IMR-90 (cell line): ENCODE data around the gene ZNF521. TPM values are rescaled to one million over a fixed set of nuclear protein-coding genes. Genes with fewer than 3 reads are reported as not detected.

ENCODE experiments used
- ATAC-seq: fragments of 200-7000 bp; cut with Tn5 transposase; 2 replicates; pipeline ENCODE4 v1.9.1; 2020; ENCODE audit warnings: low read depth, mild to moderate bottlenecking, moderate library complexity
- BruUV-seq: library from RNA; stranded (reverse); fragments of 400-500 nt; replicated peaks from 2 replicates; lab custom pipeline; 2021; lab: Mats Ljungman, UMichigan
- CTCF ChIA-PET: fragments of 300-600 bp; formaldehyde crosslinking; extraction: SDS; loops from one replicate; lab custom pipeline; 2021; ENCODE audit warnings: antibody characterized with exemption; lab: Yijun Ruan, JAX
- POLR2A ChIA-PET: fragments of 300-600 bp; sonication (Branson Sonifier 250); formaldehyde crosslinking; loops from one replicate; lab custom pipeline; 2022; ENCODE audit warnings: antibody characterized with exemption; ENCODE audit not compliant: unreplicated experiment; lab: Charles Lee
- DNase-seq: peaks from one replicate; pipeline ENCODE4 v3.0.0; 2013
- H2AFZ ChIP-seq: replicated peaks from 2 replicates; pipeline ENCODE3; 2013; ENCODE audit warnings: low read length, mild to moderate bottlenecking; ENCODE audit not compliant: poor library complexity
- H2AK5ac ChIP-seq: 2 replicates; pipeline ENCODE4 v1.6.1; 2013; ENCODE audit warnings: low read depth, low read length, inconsistent platforms
- H2AK9ac ChIP-seq: replicated peaks from 2 replicates; pipeline ENCODE3; 2013; ENCODE audit warnings: mild to moderate bottlenecking, low read depth, low read length, moderate library complexity; ENCODE audit not compliant: poor library complexity
- H2BK120ac ChIP-seq: 2 replicates; pipeline ENCODE4 v1.6.1; 2013; ENCODE audit warnings: low read depth, low read length, inconsistent platforms
- H2BK15ac ChIP-seq: 3 replicates; pipeline ENCODE4 v1.6.1; 2013; ENCODE audit warnings: low read depth, low read length, inconsistent platforms
- H2BK20ac ChIP-seq: 2 replicates; pipeline ENCODE4 v1.6.1; 2013; ENCODE audit warnings: low read depth, mild to moderate bottlenecking, inconsistent platforms, low read length, moderate library complexity
- H2BK5ac ChIP-seq: 2 replicates; pipeline ENCODE4 v1.6.1; 2013; ENCODE audit warnings: mild to moderate bottlenecking, low read depth, low read length, inconsistent platforms; ENCODE audit not compliant: poor library complexity, severe bottlenecking
- H3K14ac ChIP-seq: replicated peaks from 2 replicates; pipeline ENCODE4 v1.6.1; 2013; ENCODE audit warnings: low read depth, low read length, inconsistent platforms
- H3K18ac ChIP-seq: 2 replicates; pipeline ENCODE4 v1.6.1; 2013; ENCODE audit warnings: low read depth, low read length, control low read depth
- H3K23ac ChIP-seq: 2 replicates; pipeline ENCODE4 v1.6.1; 2013; ENCODE audit warnings: low read depth, low read length, inconsistent platforms
- H3K27ac ChIP-seq: 2 replicates; pipeline ENCODE4 v1.5.1; 2013; ENCODE audit warnings: mild to moderate bottlenecking, control low read depth, low read length; ENCODE audit not compliant: insufficient read depth
- H3K27me3 ChIP-seq: 2 replicates; pipeline ENCODE4 v1.6.1; 2013; ENCODE audit warnings: low read length; ENCODE audit not compliant: control insufficient read depth, insufficient read depth
- H3K36me3 ChIP-seq: 2 replicates; pipeline ENCODE4 v1.6.1; 2013; ENCODE audit warnings: low read length, mixed read lengths; ENCODE audit not compliant: control insufficient read depth, insufficient read depth
- H3K4ac ChIP-seq: 2 replicates; pipeline ENCODE4 v1.6.1; 2013; ENCODE audit warnings: low read depth, low read length, inconsistent platforms
- H3K4me1 ChIP-seq: 2 replicates; pipeline ENCODE4 v1.6.1; 2013; ENCODE audit warnings: low read length, mixed read lengths; ENCODE audit not compliant: control insufficient read depth, insufficient read depth
- H3K4me2 ChIP-seq: 2 replicates; pipeline ENCODE4 v1.6.1; 2013; ENCODE audit warnings: low read depth, mild to moderate bottlenecking, control low read depth, low read length, moderate library complexity
- H3K4me3 ChIP-seq: 2 replicates; pipeline ENCODE4 v1.5.1; 2013; ENCODE audit warnings: low read depth, mild to moderate bottlenecking, control low read depth, low read length, moderate library complexity; ENCODE audit not compliant: insufficient read depth
- H3K56ac ChIP-seq: 2 replicates; pipeline ENCODE4 v1.6.1; 2013; ENCODE audit warnings: low read length, inconsistent platforms; ENCODE audit not compliant: insufficient read depth; ENCODE audit errors: extremely low read depth
- H3K79me1 ChIP-seq, 2 experiments: 2 replicates each; pipeline ENCODE4 v1.6.1; 2013; ENCODE audit warnings: low read length in 2 of 2, inconsistent platforms in 1 of 2, low read depth in 1 of 2
- H3K9ac ChIP-seq: 2 replicates; pipeline ENCODE4 v1.6.1; 2013; ENCODE audit warnings: low read depth, low read length, control low read depth
- H3K9me1 ChIP-seq: 2 replicates; pipeline ENCODE4 v1.6.1; 2013; ENCODE audit warnings: low read length, inconsistent platforms; ENCODE audit not compliant: insufficient read depth
- H3K9me3 ChIP-seq: 2 replicates; pipeline ENCODE4 v1.6.1; 2013; ENCODE audit warnings: low read length; ENCODE audit not compliant: control insufficient read depth, insufficient read depth
- H4K20me1 ChIP-seq: 2 replicates; pipeline ENCODE4 v1.6.1; 2013; ENCODE audit warnings: low read length, inconsistent platforms; ENCODE audit not compliant: insufficient read depth
- H4K5ac ChIP-seq: 2 replicates; pipeline ENCODE4 v1.6.1; 2013; ENCODE audit warnings: mild to moderate bottlenecking, low read depth, low read length, control low read depth
- H4K8ac ChIP-seq, 2 experiments: 2 replicates each; pipeline ENCODE4 v1.6.1; 2013; ENCODE audit warnings: low read depth in 2 of 2, low read length in 2 of 2, control low read depth in 1 of 2, inconsistent platforms in 1 of 2
- H4K91ac ChIP-seq: 2 replicates; pipeline ENCODE4 v1.6.1; 2013; ENCODE audit warnings: low read depth, low read length, inconsistent platforms; ENCODE audit not compliant: insufficient read depth
- CEBPB ChIP-seq: IDR thresholded peaks from 2 replicates; pipeline ENCODE4 v1.6.1; 2012; ENCODE audit warnings: low read depth, low read length, improper control_type of control experiment
- FOS ChIP-seq: fragments of 150-350 bp; IDR thresholded peaks from 2 replicates; pipeline ENCODE4 v1.6.1; 2016; ENCODE audit warnings: low read depth, low read length
- MAFK ChIP-seq: IDR thresholded peaks from 2 replicates; pipeline ENCODE4 v1.6.1; 2012; ENCODE audit warnings: low read depth, low read length, improper control_type of control experiment
- MAZ ChIP-seq: IDR thresholded peaks from 2 replicates; pipeline ENCODE4 v1.6.1; 2012; ENCODE audit warnings: low read depth, mild to moderate bottlenecking, low read length, improper control_type of control experiment, moderate library complexity, borderline replicate concordance
- POLR2A ChIP-seq: IDR thresholded peaks from 2 replicates; pipeline ENCODE4 v1.6.1; 2012; ENCODE audit warnings: mild to moderate bottlenecking, low read depth, low read length
- RAD21 ChIP-seq: IDR thresholded peaks from 2 replicates; pipeline ENCODE4 v1.6.1; 2012; ENCODE audit warnings: low read length, improper control_type of control experiment
- SMC3 ChIP-seq: fragments of 150-350 bp; IDR thresholded peaks from 2 replicates; pipeline ENCODE4 v1.6.1; 2016; ENCODE audit warnings: low read depth, mild to moderate bottlenecking, antibody characterized with exemption, low read length, moderate library complexity
- WGBS, 2 experiments: methylation state at CpG; one replicate each; pipeline versions ENCODE4 v1.1.5 to v1.1.7; 2013; ENCODE audit warnings: missing lambda C conversion rate in 2 of 2; ENCODE audit not compliant: insufficient read length in 1 of 2; ENCODE audit errors: extremely low coverage in 2 of 2; 5-methylcytosine and 5-hydroxymethylcytosine counted together
- dilution Hi-C: fragments of 300-500 bp; cut with HindIII; formaldehyde crosslinking; loops from one replicate; pipeline ENCODE4 v1.14.3; 2018; ENCODE audit warnings: low sequenced_read_pairs; ENCODE audit not compliant: unreplicated experiment
- in situ Hi-C: fragments of 300-500 bp; cut with MboI; formaldehyde crosslinking; loops from 3 replicates; pipeline ENCODE4 v1.14.3; 2019; ENCODE audit warnings: low sequenced_read_pairs, inconsistent platforms, mixed read lengths
- intact Hi-C: fragments of 100-400 bp; cut with micrococcal nuclease; formaldehyde crosslinking; loops from 2 replicates; pipeline ENCODE4 v1.10.0; 2022
- polyA plus RNA-seq, 3 experiments: library from polyadenylated mRNA; depleted of rRNA; stranded (reverse); fragments of >200 nt; gene quantifications; 2 replicates each; pipeline ENCODE4 v1.2.3, GENCODE V29; 2012; ENCODE audit warnings: low replicate concordance in 1 of 3
- total RNA-seq: library from RNA; depleted of rRNA; stranded (reverse); fragments of >200 nt; gene quantifications from 2 replicates; pipeline ENCODE4 v1.2.3, GENCODE V29; 2012

Gene ZNF521
- total and polyA plus RNA-seq, 2 of the 4 experiments (the other 2 are of a cell fraction): 21.5 to 59.3 TPM

- no peak overlapping the region for H2AK5ac ChIP-seq
- no peak overlapping the region; a peak in 1 of 4 replicates for H4K8ac ChIP-seq
- peak overlapping the region; percentile 79; the same call in 1 of the 2 replicates for H3K4me2 ChIP-seq
- H2BK15ac ChIP-seq: no peak overlapping the region
- 0 out of 2 replicates have a peak overlapping the region, but pooled peaks have one; percentile 7 for H3K23ac ChIP-seq
- no peak overlapping the region for H3K4me3 ChIP-seq
- ATAC-seq (peak; percentile 79), DNase-seq (peak; percentile 87)
- no peak overlapping the region; the same call in 1 of the 2 replicates for H3K14ac ChIP-seq
- peaks cover 8% of the 10 kb centered on the region for H3K4me1 ChIP-seq
- no peak overlapping the region for H4K91ac ChIP-seq
- peaks cover 13 to 38% of the 10 kb centered on the region in 2 experiments for H3K79me1 ChIP-seq
- H3K9me1 ChIP-seq: peaks cover 4% of the 10 kb centered on the region
- H2BK120ac ChIP-seq: peak overlapping the region; percentile 1; the same call in 1 of the 2 replicates
- H3K36me3 ChIP-seq: peaks cover 1% of the 10 kb centered on the region; the same call in 1 of the 2 replicates
- H3K27ac ChIP-seq: no peak overlapping the region
- ChIA-PET CTCF (interaction anchor here (1.0 kb wide), 1 partner anchor 28 kb away, joined by 4 read pairs; no protein-coding TSS in a partner anchor), POLR2A (no interaction called here)
- no peak overlapping the region for H3K56ac ChIP-seq
- H3K9ac ChIP-seq: no peak overlapping the region
- peaks cover 8% of the 10 kb centered on the region; the same call in 1 of the 2 replicates for H4K20me1 ChIP-seq
- no TSS peak for BruUV-seq
- H3K4ac ChIP-seq: no peak overlapping the region; the same call in 1 of the 2 replicates
- no peak overlapping the region for H2AFZ ChIP-seq
- in situ Hi-C loops (no loop called here), intact Hi-C loops (no loop called here), dilution Hi-C loops (no loop called here)
- peak overlapping the region; percentile 70 for H2BK5ac ChIP-seq
- no peak overlapping the region for H3K18ac ChIP-seq
- H3K9me3 ChIP-seq: no peaks in the 10 kb centered on the region
- no CpG with 5 or more reads among the region's 2 CpGs for WGBS, 2 experiments
- H2AK9ac ChIP-seq: no peak overlapping the region
- no peak overlapping the region for H4K5ac ChIP-seq
- TF ChIP-seq FOS: no peak
- no peak for TF ChIP-seq MAFK
- peak; percentile 70 for TF ChIP-seq CEBPB
- no peak for TF ChIP-seq MAZ
- TF ChIP-seq RAD21: no peak
- no peak for TF ChIP-seq POLR2A
- TF ChIP-seq SMC3: no peak
- no peak overlapping the region for H2BK20ac ChIP-seq
- no peaks in the 10 kb centered on the region for H3K27me3 ChIP-seq
These were observed 72.8 kb downstream of the ZNF521 start for GRCh38 chr18:25279133-25279532.
